HG02938 (cell line): Measurements from ENCODE around the gene RPS4Y2.

ENCODE experiments used
- ATAC-seq: cut with Tn5 transposase; IDR thresholded peaks from one replicate; pipeline ENCODE4 v1.9.1; 2021; ENCODE audit warnings: mild to moderate bottlenecking, moderate library complexity; ENCODE audit not compliant: unreplicated experiment

RPS4Y2 gene

GRCh38 chrY:20817067-20817466 is 61.2 kb downstream of the RPS4Y2 start:
- ATAC-seq: no peak
